GM19372 (cell line): ENCODE measurements around the gene IMP3.

Experiments
- ATAC-seq: cut with Tn5 transposase; IDR thresholded peaks from one replicate; pipeline ENCODE4 v1.9.1; 2021; ENCODE audit warnings: mild to moderate bottlenecking, low read depth, moderate library complexity; ENCODE audit not compliant: unreplicated experiment

Gene IMP3

DNA sequence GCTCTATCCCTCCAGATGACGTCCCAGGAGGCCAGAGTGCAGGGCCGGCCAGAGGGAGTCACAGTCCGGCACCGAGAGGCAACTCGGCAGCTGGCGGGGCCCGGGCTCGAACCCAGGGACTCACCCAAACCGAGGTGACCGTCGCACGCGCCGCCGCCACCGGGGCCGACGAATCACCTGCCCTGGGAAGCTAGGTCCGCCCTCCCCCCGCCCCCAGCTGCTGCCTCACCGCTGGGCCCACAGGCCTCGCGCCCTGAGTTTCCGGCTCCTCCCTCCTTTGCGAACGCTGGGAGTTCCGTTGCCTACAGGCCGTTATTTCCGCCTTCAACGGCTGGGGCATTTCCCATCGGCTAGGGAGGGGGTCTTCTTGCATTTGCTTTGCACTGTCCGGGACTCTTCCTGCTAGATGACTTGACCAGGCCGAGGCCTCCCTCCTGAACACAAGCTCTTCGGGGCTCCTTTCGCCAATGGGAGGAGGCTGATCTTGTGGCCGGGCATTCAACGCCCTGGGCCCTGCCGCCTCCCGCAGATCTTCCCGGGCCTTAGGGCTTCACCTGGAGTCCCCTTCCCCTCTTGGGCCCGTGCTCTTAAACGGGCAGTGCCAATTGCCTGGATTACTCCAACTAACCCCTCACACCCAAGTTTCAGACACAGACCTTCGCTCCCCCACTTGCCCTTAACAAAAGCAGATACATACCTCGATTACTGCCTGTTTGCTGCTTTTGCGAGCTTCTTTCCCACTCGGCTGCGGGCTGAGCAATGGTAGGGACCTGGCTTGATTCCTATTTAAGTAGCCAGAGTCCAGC, 14.3 kb downstream of the IMP3 start, which contains the start of gene SNUPN:
TSS of gene SNUPN (minus strand) at position 184 of the 806 bp plus-strand sequence. CDS start 4,674 bp downstream, outside the sequence.
- peak; percentile 81 for ATAC-seq

DNA sequence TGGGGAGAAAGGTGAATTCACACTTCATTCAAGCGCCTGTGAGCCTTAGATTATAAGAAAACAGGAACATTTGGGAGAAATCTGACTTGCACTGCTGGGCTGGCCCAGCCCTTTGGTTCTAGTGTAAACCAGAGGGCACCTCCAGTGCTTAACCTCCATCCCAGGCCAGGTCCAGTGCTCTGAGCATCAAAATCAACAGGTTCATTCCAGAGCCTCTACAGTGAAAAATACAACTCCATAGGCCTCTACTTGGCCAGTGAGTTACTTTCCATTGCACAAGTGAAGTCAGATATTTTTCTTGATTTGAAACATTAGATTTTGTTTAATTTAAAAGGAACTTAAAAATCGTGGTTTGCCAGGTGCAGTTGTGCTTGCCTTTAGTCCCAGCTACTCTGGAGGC, 17.5 kb downstream of the IMP3 start:
- no peak for ATAC-seq

- ATAC-seq, result no peak
Measured at GRCh38 chr15:75620841-75621391, 19.1 kb downstream of the IMP3 start.

- no peak for ATAC-seq
Measured at GRCh38 chr15:75620058-75620820, 19.8 kb downstream of the IMP3 start.

GRCh38 chr15:75616766-75617165, 23.3 kb downstream of the IMP3 start:
- no peak for ATAC-seq

DNA sequence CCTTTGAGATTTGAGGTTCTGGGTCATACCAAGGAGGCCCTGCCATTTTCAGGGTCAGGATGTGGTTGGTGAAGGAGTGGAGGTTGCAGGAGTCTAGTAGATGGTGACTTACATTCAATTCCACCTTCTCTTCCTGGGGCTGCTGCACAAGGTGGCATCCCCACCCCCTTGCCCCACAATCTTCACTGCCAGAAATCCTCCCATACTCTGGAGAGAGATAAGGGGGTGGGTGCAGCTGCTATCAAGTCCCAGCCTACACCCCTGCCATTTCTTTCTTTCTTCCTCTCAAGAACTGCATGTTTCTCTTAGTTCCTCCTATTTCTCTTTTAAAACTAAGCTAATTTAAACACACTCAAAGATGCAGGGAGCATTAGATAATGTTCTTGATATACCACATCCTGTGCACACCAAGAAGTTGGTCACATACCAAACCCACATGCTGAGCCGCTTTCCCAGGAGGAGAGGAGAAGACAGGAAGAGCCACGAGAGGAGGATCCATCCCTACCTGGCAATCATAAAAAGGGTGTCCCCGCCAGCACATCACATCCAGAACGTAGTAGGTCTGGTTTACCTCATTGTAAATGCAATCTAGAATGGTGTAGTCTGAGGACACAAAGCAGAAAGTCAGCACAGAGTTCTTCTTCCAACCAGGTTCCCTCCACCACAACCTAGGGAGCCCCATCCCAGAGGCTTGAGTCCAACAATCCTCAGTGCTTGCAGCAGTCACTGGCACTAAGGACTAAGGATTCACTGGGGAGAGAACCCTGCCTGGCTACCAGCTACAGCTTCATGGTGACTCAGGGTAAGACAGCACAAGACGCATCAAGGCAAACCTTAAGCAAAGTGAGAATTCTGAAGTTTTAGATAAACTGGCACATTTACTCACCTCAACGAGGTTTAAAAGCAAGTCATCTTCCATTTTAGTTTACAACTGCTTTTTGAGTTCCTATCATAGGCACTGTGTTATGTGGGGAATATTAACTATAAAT, 33.0 kb downstream of the IMP3 start:
- ATAC-seq, result no peak

DNA sequence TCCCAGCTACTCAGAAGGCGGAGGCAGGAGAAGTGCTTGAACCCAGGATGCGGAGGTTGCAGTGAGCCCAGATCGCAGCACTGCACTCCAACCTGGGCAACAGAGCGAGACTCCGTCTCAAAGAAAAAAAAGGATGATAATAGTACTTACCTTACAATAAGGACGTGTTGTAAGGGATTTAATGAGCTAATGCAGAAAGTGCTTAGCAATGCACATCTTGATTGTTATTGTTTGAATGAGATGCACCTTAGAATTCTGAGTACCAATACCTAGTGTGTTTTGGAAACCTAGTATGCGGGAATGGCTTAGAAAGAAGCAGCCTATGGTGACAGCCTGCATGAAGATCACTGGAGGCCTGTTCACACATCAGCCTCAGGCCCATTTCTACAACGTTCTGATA, 34.0 kb downstream of the IMP3 start:
- ATAC-seq, result no peak

DNA sequence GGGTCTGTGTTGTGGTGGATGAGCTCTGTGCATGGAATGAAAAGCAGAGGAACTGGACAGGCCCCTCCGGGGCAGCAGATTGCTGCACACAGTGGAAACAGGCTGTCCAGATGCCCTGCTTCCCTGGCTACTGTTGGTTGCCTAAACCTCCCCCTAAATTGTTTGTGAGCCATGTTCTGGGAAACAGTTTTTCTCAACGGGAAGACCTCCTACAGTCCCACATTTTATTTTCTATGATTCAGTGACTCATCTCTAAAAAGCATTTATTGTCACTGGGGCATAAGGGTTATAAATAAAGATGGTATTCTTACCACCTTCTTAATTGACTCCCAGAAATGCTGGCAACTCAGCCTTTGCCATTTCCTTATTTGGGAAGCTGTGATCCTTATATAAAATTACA, 40.6 kb downstream of the IMP3 start:
- no peak for ATAC-seq

- ATAC-seq, result no peak
Measured at GRCh38 chr15:75598361-75598760, 41.7 kb downstream of the IMP3 start.

DNA sequence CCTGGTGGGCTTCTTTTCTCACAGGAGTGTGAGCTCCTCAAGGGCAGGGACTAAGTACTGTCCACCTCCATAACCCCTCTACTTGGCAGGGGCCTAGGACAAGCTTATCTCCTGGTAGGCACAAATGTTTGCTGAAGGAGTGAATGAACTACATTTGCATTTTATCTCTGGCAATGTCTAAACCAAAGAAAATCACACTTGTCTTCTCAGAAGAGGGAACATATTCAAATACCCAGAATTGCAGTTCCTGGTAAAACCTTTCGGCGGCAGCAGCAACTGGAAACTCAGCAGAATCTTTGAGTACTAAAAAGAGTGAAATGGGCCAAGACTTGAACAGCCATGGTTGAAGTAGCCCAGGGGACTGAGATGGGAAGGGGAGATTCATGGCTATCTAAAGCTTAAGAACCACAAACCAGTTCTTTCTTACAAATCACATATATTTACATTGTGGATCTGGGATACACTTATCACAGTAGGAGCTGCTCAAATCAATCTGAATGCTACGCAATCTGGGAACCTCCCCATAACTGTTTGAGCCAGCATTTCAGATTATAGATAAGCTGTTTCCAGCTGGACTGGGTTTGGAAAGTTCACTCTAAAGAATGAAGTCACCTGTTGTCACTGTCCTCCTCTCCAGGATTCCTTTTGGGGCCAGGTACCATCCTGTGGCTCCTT, 42.2 kb downstream of the IMP3 start:
- ATAC-seq, result no peak

- ATAC-seq, result no peak
Measured at GRCh38 chr15:75596703-75597345, 43.2 kb downstream of the IMP3 start.

GRCh38 chr15:75594276-75594675, 45.7 kb downstream of the IMP3 start:
- no peak for ATAC-seq

- no peak for ATAC-seq
Measured at GRCh38 chr15:75591655-75592364, 48.2 kb downstream of the IMP3 start.

- ATAC-seq, result no peak
Measured at GRCh38 chr15:75590239-75590638, 49.8 kb downstream of the IMP3 start.
